ENCODE data around the gene NDUFS4.

DNA sequence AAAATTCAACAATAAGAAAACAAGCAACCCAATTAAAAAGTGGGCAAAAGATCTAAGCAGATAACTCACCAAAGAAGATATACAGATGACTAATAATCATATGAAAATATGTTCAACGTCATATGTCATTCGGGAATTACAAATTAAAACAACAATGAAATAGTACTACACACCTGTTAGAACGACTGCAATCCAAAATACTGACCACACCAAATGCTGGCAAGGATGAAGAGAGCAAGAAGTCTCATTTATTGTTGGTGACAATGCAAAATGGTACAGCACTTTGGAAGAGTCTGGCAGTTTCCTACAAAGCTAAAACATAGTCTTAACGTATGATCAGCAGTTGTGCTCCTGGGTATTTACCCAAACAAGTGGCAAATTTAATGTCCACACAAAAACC lies 37.5 kb downstream of the NDUFS4 start:
- TF ChIP-seq, protein P1, sequence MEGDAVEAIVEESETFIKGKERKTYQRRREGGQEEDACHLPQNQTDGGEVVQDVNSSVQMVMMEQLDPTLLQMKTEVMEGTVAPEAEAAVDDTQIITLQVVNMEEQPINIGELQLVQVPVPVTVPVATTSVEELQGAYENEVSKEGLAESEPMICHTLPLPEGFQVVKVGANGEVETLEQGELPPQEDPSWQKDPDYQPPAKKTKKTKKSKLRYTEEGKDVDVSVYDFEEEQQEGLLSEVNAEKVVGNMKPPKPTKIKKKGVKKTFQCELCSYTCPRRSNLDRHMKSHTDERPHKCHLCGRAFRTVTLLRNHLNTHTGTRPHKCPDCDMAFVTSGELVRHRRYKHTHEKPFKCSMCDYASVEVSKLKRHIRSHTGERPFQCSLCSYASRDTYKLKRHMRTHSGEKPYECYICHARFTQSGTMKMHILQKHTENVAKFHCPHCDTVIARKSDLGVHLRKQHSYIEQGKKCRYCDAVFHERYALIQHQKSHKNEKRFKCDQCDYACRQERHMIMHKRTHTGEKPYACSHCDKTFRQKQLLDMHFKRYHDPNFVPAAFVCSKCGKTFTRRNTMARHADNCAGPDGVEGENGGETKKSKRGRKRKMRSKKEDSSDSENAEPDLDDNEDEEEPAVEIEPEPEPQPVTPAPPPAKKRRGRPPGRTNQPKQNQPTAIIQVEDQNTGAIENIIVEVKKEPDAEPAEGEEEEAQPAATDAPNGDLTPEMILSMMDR (conservative IDR thresholded peaks at IDR 0.05 in 1 of 2, IDR thresholded peaks at IDR 0.05 in 1 of 2; ENCODE audit: extremely low read depth in 1 of 2, insufficient read depth in 1 of 2, low read depth in 1 of 2, low read length in 2 of 2), result no peak
- no peak for TF ChIP-seq EZH2 (IDR thresholded peaks at IDR 0.05; ENCODE audit: borderline replicate concordance, low read length)

Measured in mammary epithelial cell (primary cell).